WTC11 (cell line): ENCODE data around the gene U2SURP. TPM values are rescaled to one million over a fixed set of nuclear protein-coding genes. Genes with fewer than 3 reads are reported as not detected.

Experiments used
- ATAC-seq: fragments of 200-7000 bp; cut with Tn5 transposase; 2 replicates; pipeline ENCODE4 v1.10.0; 2021; ENCODE audit warnings: mild to moderate bottlenecking, moderate library complexity
- CTCF ChIA-PET: fragments of 300-600 bp; sonication (Branson Sonifier 250); formaldehyde crosslinking; loops from one replicate; lab custom pipeline; 2021; ENCODE audit warnings: antibody characterized with exemption; lab: Charles Lee
- POLR2A ChIA-PET: fragments of 350-600 bp; sonication (Branson Sonifier 250); formaldehyde crosslinking; loops from one replicate; lab custom pipeline; 2021; ENCODE audit warnings: antibody characterized with exemption; lab: Charles Lee
- DNase-seq: peaks from one replicate; pipeline ENCODE4 v3.0.0; 2021; ENCODE audit warnings: low spot score
- H3K27ac Mint-ChIP-seq: 2 replicates; pipeline ENCODE4 v1.8.0; 2021; ENCODE audit warnings: mixed read lengths
- H3K27me3 Mint-ChIP-seq: 2 replicates; pipeline ENCODE4 v1.8.0; 2021; ENCODE audit warnings: low read depth, mild to moderate bottlenecking, moderate library complexity, mixed read lengths
- H3K36me3 Mint-ChIP-seq: 2 replicates; pipeline ENCODE4 v1.8.0; 2021; ENCODE audit warnings: mixed read lengths
- H3K4me1 Mint-ChIP-seq: 2 replicates; pipeline ENCODE4 v1.8.0; 2022; ENCODE audit warnings: mixed read lengths
- H3K4me3 Mint-ChIP-seq: 2 replicates; pipeline ENCODE4 v1.8.0; 2021; ENCODE audit warnings: mild to moderate bottlenecking, moderate library complexity, mixed read lengths
- H3K9me3 Mint-ChIP-seq: 2 replicates; pipeline ENCODE4 v1.8.0; 2021; ENCODE audit warnings: mixed read lengths
- AFF4 ChIP-seq: sonication (generic); formaldehyde crosslinking; IDR thresholded peaks from 2 replicates; pipeline ENCODE4 v1.8.1; 2023; ENCODE audit warnings: mild to moderate bottlenecking, missing genetic modification reagents, borderline replicate concordance
- ATF1 ChIP-seq: sonication (generic); formaldehyde crosslinking; IDR thresholded peaks from 2 replicates; pipeline ENCODE4 v1.8.1; 2023; ENCODE audit warnings: mild to moderate bottlenecking, moderate library complexity, missing genetic modification reagents
- CREB1 ChIP-seq: sonication (generic); formaldehyde crosslinking; IDR thresholded peaks from 2 replicates; pipeline ENCODE4 v1.8.0; 2023; ENCODE audit warnings: mild to moderate bottlenecking, missing genetic modification reagents
- ELF4 ChIP-seq: sonication (generic); formaldehyde crosslinking; IDR thresholded peaks from 2 replicates; pipeline ENCODE4 v1.8.1; 2022; ENCODE audit warnings: low read depth, mild to moderate bottlenecking, moderate library complexity, missing genetic modification reagents
- ETV6 ChIP-seq: sonication (generic); formaldehyde crosslinking; IDR thresholded peaks from 2 replicates; pipeline ENCODE4 v1.8.1; 2022; ENCODE audit warnings: mild to moderate bottlenecking, missing genetic modification reagents
- FOXK1 ChIP-seq: sonication (generic); formaldehyde crosslinking; IDR thresholded peaks from 2 replicates; pipeline ENCODE4 v1.8.0; 2022; ENCODE audit warnings: mild to moderate bottlenecking, moderate library complexity, missing genetic modification reagents
- FOXP1 ChIP-seq: sonication (generic); formaldehyde crosslinking; IDR thresholded peaks from 2 replicates; pipeline ENCODE4 v1.8.0; 2022; ENCODE audit warnings: missing genetic modification reagents, mild to moderate bottlenecking, moderate library complexity, borderline replicate concordance
- HMGA2 ChIP-seq: fragments of 250-450 bp; sonication (Bioruptor Pico); IDR thresholded peaks from 2 replicates; pipeline ENCODE4 v1.4.0; 2021; ENCODE audit warnings: mild to moderate bottlenecking, moderate library complexity
- JAZF1 ChIP-seq: fragments of 250-450 bp; sonication (Bioruptor Pico); IDR thresholded peaks from 2 replicates; pipeline ENCODE4 v1.9.0; 2021; ENCODE audit warnings: moderate library complexity, mild to moderate bottlenecking, inconsistent platforms
- NFATC4 ChIP-seq: fragments of 250-450 bp; sonication (Bioruptor Pico); IDR thresholded peaks from 2 replicates; pipeline ENCODE4 v1.9.0; 2021; ENCODE audit warnings: mild to moderate bottlenecking
- NR1H2 ChIP-seq: sonication (generic); formaldehyde crosslinking; IDR thresholded peaks from 2 replicates; pipeline ENCODE4 v1.9.0; 2021; ENCODE audit warnings: mild to moderate bottlenecking, moderate library complexity, missing genetic modification reagents
- NR3C1 ChIP-seq: sonication (generic); formaldehyde crosslinking; conservative IDR thresholded peaks from 2 replicates; pipeline ENCODE4 v1.8.1; 2023; ENCODE audit warnings: low read depth, mild to moderate bottlenecking, missing genetic modification reagents
- OVOL2 ChIP-seq: fragments of 250-450 bp; sonication (Bioruptor Pico); IDR thresholded peaks from 2 replicates; pipeline ENCODE4 v1.9.0; 2021; ENCODE audit warnings: mild to moderate bottlenecking, borderline replicate concordance
- PRRX2 ChIP-seq: fragments of 250-450 bp; sonication (Bioruptor Pico); IDR thresholded peaks from 2 replicates; pipeline ENCODE4 v1.8.0; 2021; ENCODE audit warnings: mild to moderate bottlenecking
- RELA ChIP-seq: sonication (generic); formaldehyde crosslinking; IDR thresholded peaks from 2 replicates; pipeline ENCODE4 v1.8.1; 2022; ENCODE audit warnings: missing genetic modification reagents, mild to moderate bottlenecking, borderline replicate concordance
- RORB ChIP-seq: fragments of 250-450 bp; sonication (Bioruptor Pico); IDR thresholded peaks from 2 replicates; pipeline ENCODE4 v1.9.0; 2021; ENCODE audit warnings: mild to moderate bottlenecking
- SMAD4 ChIP-seq: sonication (generic); formaldehyde crosslinking; IDR thresholded peaks from 2 replicates; pipeline ENCODE4 v1.8.0; 2022; ENCODE audit warnings: mild to moderate bottlenecking, missing genetic modification reagents
- SOX15 ChIP-seq: fragments of 250-450 bp; sonication (Bioruptor Pico); IDR thresholded peaks from 2 replicates; pipeline ENCODE4 v1.9.0; 2021; ENCODE audit warnings: mild to moderate bottlenecking
- TCF7 ChIP-seq: sonication (generic); formaldehyde crosslinking; IDR thresholded peaks from 2 replicates; pipeline ENCODE4 v1.8.0; 2022; ENCODE audit warnings: mild to moderate bottlenecking, low read depth, missing genetic modification reagents, moderate library complexity
- USF1 ChIP-seq: sonication (generic); formaldehyde crosslinking; IDR thresholded peaks from 2 replicates; pipeline ENCODE4 v1.8.0; 2022; ENCODE audit warnings: mild to moderate bottlenecking, missing genetic modification reagents
- ZNF121 ChIP-seq: sonication (generic); formaldehyde crosslinking; IDR thresholded peaks from 2 replicates; pipeline ENCODE4 v1.8.0; 2023; ENCODE audit warnings: missing genetic modification reagents
- ZNF263 ChIP-seq: sonication (generic); formaldehyde crosslinking; IDR thresholded peaks from 2 replicates; pipeline ENCODE4 v1.8.1; 2022; ENCODE audit warnings: low read depth, mild to moderate bottlenecking, moderate library complexity, missing genetic modification reagents
- ZNF317 ChIP-seq: sonication (generic); formaldehyde crosslinking; IDR thresholded peaks from 2 replicates; pipeline ENCODE4 v1.8.1; 2023; ENCODE audit warnings: low read depth, mild to moderate bottlenecking, moderate library complexity, missing genetic modification reagents, borderline replicate concordance
- ZNF396 ChIP-seq: fragments of 250-450 bp; sonication (Bioruptor Pico); IDR thresholded peaks from 2 replicates; pipeline ENCODE4 v1.8.0; 2021; ENCODE audit warnings: mild to moderate bottlenecking, moderate library complexity, borderline replicate concordance
- ZNF671 ChIP-seq: fragments of 250-450 bp; sonication (Bioruptor Pico); IDR thresholded peaks from 2 replicates; pipeline ENCODE4 v1.8.0; 2021; ENCODE audit warnings: mild to moderate bottlenecking
- total RNA-seq: library from RNA; stranded (reverse); gene quantifications from 3 replicates; pipeline ENCODE4 v1.2.3, GENCODE V29; 2021
- TF ChIP-seq, protein P1 (sequence below): sonication (generic); formaldehyde crosslinking; IDR thresholded peaks from 2 replicates; pipeline ENCODE4 v1.8.0; 2022; ENCODE audit warnings: mild to moderate bottlenecking, missing genetic modification reagents

Gene U2SURP
- total RNA-seq, 1 experiment from 2014 or later: 133 TPM

DNA sequence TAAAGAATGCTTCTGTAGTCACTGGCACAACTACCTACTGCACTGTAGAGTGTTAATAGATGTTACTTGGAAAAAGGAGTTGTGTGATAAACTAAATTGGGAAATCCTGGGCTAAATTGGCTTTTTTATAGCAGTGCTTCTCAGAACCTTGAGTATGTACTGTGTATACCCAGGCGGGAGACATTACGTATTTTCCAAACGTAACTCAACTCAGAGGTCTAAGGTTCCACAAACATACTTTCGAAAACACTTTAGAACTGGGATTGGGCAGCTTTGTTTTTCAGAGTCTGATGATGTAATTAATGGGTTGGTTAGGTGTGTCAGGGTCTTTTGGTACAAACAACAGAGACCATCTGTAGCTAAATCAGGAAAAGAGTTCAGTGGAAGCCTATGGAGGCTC is 64.7 kb downstream of the U2SURP start:
- H3K4me1 Mint-ChIP-seq: peaks cover 20% of the 10 kb centered on the region
- POLR2A ChIA-PET: no interaction called here

GRCh38 chr3:143067201-143067600 is 65.8 kb downstream of the U2SURP start:
- Mint-ChIP-seq H3K4me3 (no peak overlapping the region), H3K27me3 (peaks cover 2% of the 10 kb centered on the region; the same call in 1 of the 2 replicates), H3K36me3 (peaks cover 2% of the 10 kb centered on the region; the same call in 1 of the 2 replicates), H3K4me1 (peaks cover 32% of the 10 kb centered on the region), H3K27ac (no peak overlapping the region), H3K9me3 (peaks cover 8% of the 10 kb centered on the region)
- no peak for ATAC-seq
- no peak for DNase-seq
- ChIA-PET POLR2A (no interaction called here), CTCF (no interaction called here)
- TF ChIP-seq ELF4 (no peak), ETV6 (no peak), SMAD4 (CRISPR knock-in tag) (no peak), OVOL2 (CRISPR knock-in tag) (no peak), CREB1 (CRISPR knock-in tag) (no peak), NFATC4 (no peak), ZNF317 (CRISPR knock-in tag) (no peak), ZNF671 (CRISPR knock-in tag) (no peak), ZNF396 (CRISPR knock-in tag) (no peak), ZNF263 (CRISPR knock-in tag) (no peak), USF1 (CRISPR knock-in tag) (no peak), AFF4 (CRISPR knock-in tag) (no peak), FOXP1 (CRISPR knock-in tag) (no peak), JAZF1 (CRISPR knock-in tag) (no peak), RELA (no peak), ZNF121 (CRISPR knock-in tag) (no peak)
- TF ChIP-seq, protein P1, sequence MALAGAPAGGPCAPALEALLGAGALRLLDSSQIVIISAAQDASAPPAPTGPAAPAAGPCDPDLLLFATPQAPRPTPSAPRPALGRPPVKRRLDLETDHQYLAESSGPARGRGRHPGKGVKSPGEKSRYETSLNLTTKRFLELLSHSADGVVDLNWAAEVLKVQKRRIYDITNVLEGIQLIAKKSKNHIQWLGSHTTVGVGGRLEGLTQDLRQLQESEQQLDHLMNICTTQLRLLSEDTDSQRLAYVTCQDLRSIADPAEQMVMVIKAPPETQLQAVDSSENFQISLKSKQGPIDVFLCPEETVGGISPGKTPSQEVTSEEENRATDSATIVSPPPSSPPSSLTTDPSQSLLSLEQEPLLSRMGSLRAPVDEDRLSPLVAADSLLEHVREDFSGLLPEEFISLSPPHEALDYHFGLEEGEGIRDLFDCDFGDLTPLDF (CRISPR knock-in tag): no peak

More for the DNA sequence above, 64.7 kb downstream of the U2SURP start:
- peaks cover 6% of the 10 kb centered on the region for H3K9me3 Mint-ChIP-seq
- H3K4me3 Mint-ChIP-seq: no peak overlapping the region
- peaks cover 2% of the 10 kb centered on the region; the same call in 1 of the 2 replicates for H3K36me3 Mint-ChIP-seq
- H3K27me3 Mint-ChIP-seq: no peaks in the 10 kb centered on the region
- TF ChIP-seq TCF7 (CRISPR knock-in tag) (no peak), ATF1 (no peak), SOX15 (CRISPR knock-in tag) (no peak), PRRX2 (no peak), HMGA2 (CRISPR knock-in tag) (no peak), NR3C1 (CRISPR knock-in tag) (no peak), FOXK1 (CRISPR knock-in tag) (no peak), NR1H2 (CRISPR knock-in tag) (no peak), RORB (CRISPR knock-in tag) (no peak)
- ATAC-seq: no peak
- CTCF ChIA-PET: no interaction called here
- no peak for DNase-seq
- H3K27ac Mint-ChIP-seq: no peak overlapping the region
